HPDE6-E6E7 (cell line): ENCODE data around the gene INTS1.

Source experiments
- DNase-seq: peaks from one replicate; pipeline ENCODE4 v3.0.0; 2011; ENCODE audit warnings: missing footprints; ENCODE audit errors: extremely low spot score

INTS1 gene

GRCh38 chr7:1431226-1431625, 73.0 kb downstream of the INTS1 start:
- no peak for DNase-seq

GRCh38 chr7:1430056-1430845, 73.9 kb downstream of the INTS1 start:
- DNase-seq: no peak

DNA sequence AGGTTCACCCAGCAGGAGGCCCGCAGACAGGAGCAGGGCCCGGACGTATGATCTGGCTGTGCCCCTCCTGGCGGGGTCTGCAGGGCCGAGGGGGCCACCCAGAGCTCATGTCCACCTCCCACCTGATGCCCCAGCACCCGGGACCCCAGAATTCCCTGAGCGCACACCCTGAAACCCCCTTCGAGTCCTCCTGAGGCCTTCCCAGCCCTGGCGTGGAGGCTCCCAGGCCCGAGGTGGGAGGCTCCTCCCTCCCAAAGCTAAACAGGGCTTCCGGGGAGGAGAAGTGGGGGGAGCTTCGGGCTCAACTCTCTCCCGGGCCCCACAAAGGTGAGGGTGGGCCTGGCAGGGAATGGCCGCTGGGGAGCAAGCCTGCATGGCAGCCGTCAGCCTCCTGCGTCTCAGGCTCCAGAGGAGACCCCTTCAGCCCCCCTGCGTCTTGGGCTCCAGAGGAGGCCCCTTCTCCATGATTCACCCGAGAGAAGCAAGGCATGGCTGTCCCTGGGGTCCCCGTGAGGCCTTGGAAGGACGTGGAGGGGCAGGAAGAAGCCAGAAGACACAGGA, 75.2 kb downstream of the INTS1 start:
- no peak for DNase-seq

DNA sequence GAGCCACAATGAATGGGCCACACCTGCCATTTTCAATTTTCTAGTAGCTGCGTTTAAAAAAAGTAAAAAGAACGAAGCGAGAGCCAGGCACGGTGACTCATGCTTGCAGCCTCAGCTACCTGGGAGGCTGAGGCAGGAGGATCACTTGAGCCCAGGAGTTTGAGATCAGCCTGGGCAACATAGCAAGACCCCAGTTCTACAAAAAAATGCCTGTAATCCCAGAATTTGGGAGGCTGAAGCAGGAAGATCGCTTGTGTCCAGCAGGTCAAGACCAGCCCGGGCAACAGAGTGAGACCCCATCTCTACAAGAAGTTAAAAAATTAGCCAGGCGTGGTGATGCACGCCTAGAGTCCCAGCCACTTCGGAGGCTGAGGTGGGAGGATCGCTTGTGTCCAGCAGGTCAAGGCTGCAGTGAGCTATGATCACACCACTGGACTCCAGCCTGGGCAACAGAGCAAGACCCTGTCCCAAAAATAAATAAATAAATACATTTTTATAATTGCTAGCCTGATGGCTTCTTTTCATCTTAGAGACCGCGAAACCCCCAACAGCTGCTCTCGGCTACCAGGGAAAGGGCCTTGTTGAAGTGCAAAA, 77.0 kb downstream of the INTS1 start:
- no peak for DNase-seq

GRCh38 chr7:1426474-1426873, 77.7 kb downstream of the INTS1 start:
- no peak for DNase-seq

- DNase-seq: no peak
Measured at GRCh38 chr7:1425292-1426136, 78.7 kb downstream of the INTS1 start.

- DNase-seq: no peak
Measured at GRCh38 chr7:1424041-1424440, 80.1 kb downstream of the INTS1 start.

GRCh38 chr7:1423264-1423811, 80.9 kb downstream of the INTS1 start:
- DNase-seq: no peak

GRCh38 chr7:1422512-1423263, 81.5 kb downstream of the INTS1 start:
- no peak for DNase-seq

DNA sequence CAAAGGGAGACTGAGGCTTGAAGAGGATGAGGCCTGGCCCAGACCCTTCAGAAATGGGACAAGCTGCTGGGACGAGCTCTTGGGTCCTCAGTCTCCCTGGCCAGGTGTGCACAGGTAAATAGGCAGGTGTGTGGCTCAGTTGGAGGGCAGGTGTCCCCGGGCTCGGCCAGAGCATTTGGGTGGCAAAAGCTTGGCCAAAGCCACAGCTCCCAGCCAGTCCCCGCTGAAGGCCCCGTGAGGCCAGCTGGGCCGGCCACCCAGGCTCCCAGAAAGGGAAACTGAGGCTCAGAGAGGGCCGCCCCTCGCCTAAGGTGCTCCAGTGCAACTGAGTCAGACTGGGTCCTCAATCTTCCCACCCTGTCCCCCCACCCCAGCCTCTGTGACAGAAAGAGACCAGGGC, 82.2 kb downstream of the INTS1 start:
- DNase-seq: no peak

DNA sequence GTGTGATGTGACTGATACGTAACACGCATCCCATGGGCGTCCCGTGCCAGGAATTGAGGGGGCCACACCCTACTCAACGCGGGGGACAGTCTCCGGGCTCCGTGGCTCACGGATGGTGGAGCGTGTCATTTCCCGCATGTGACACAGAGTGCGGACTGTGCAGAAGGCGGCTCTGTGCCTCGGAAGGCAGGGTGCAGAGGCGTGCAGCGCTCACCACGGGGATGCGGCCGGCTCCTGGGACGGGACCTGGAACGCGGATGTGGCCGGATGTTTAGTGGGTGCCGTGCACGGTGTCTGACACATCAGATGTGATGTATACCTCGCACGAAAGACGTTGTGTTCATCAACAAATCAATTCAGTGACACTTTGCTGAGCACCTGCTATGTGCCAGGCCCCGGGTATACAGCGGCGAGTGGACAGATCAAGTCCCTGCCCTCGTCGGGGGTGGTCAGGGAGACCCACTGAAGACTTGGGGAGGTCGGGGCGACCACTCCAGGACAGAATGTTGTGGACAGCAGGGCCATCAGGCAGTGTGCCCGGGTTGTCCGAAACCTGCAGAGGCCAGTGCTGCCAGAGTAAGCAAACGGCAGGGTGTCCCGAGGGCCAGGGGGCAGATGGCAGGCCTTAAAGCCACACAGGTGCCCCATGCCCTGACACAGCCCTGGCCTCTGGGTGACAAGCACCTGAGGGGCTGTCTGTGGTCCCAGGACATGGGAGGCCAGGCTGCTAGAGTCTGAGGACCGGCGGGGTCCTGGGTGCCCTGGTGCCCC, 83.0 kb downstream of the INTS1 start:
- DNase-seq: no peak
